ENCODE results near the gene ZRANB3.

DNA sequence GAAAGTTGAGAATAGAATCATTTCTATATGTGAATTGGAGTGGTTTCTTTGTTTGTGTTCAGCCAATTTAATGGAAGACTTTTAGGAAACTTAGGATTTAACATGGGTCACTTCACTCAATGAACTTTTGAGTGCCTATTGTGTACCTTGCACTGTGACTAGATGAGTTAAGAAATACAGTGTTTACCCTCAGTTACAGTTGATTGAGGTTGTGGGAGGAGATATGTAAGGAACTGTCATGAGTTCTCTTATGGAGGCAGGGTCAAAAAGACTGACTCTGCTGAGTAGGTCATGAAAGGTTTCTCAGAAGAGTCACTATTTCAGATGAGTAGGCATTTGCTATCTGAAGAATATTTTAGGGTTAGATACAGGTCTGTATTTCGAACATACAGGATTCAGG lies 380.3 kb downstream of the ZRANB3 start:
- TF ChIP-seq CBFB (CRISPR knock-in tag; IDR thresholded peaks at IDR 0.05; ENCODE audit: low read depth) = no peak
- TF ChIP-seq RORB (CRISPR knock-in tag; IDR thresholded peaks at IDR 0.05) = no peak
- TF ChIP-seq, protein P1, sequence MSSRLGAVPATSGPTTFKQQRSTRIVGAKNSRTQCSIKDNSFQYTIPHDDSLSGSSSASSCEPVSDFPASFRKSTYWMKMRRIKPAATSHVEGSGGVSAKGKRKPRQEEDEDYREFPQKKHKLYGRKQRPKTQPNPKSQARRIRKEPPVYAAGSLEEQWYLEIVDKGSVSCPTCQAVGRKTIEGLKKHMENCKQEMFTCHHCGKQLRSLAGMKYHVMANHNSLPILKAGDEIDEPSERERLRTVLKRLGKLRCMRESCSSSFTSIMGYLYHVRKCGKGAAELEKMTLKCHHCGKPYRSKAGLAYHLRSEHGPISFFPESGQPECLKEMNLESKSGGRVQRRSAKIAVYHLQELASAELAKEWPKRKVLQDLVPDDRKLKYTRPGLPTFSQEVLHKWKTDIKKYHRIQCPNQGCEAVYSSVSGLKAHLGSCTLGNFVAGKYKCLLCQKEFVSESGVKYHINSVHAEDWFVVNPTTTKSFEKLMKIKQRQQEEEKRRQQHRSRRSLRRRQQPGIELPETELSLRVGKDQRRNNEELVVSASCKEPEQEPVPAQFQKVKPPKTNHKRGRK (CRISPR knock-in tag; IDR thresholded peaks at IDR 0.05; ENCODE audit: borderline replicate concordance) = no peak
